Keratinocyte (primary cell): ENCODE data around the gene NDUFA11. TPM values are rescaled to one million over a fixed set of nuclear protein-coding genes. Genes with fewer than 3 reads are reported as not detected.

ENCODE experiments used
- DNase-seq: peaks from one replicate; pipeline ENCODE4 v3.0.0-alpha.2; 2011; ENCODE audit warnings: low read depth, missing footprints, low spot score
- FAIRE-seq: peaks from 2 replicates; lab custom pipeline; 2011; peaks lifted over from hg19 to GRCh38; lab: Jason Lieb, UNC
- H2AFZ ChIP-seq: 2 replicates; pipeline ENCODE4 v1.6.0; 2012; ENCODE audit warnings: low read length, control low read depth, inconsistent platforms; ENCODE audit not compliant: control insufficient read depth
- H3K27ac ChIP-seq: 2 replicates; pipeline ENCODE4 v1.5.1; 2011; ENCODE audit warnings: low read length; ENCODE audit not compliant: control insufficient read depth, insufficient read depth
- H3K27me3 ChIP-seq: 3 replicates; pipeline ENCODE4 v1.6.0; 2011; ENCODE audit warnings: low read length; ENCODE audit not compliant: control insufficient read depth, insufficient read depth; ENCODE audit errors: extremely low read depth
- H3K36me3 ChIP-seq, 2 experiments: 2 replicates in 1 of 2; 3 replicates in 1 of 2; pipeline ENCODE4 v1.5.1; 2011; ENCODE audit warnings: low read length in 2 of 2, mild to moderate bottlenecking in 1 of 2; ENCODE audit not compliant: control insufficient read depth in 2 of 2, insufficient read depth in 2 of 2; ENCODE audit errors: extremely low read depth in 1 of 2
- H3K4me1 ChIP-seq: 3 replicates; pipeline ENCODE4 v1.5.1; 2011; ENCODE audit warnings: low read length; ENCODE audit not compliant: control insufficient read depth, insufficient read depth; ENCODE audit errors: extremely low read depth
- H3K4me2 ChIP-seq: 3 replicates; pipeline ENCODE4 v1.6.0; 2011; ENCODE audit warnings: low read depth, low read length; ENCODE audit not compliant: control insufficient read depth, insufficient read depth; ENCODE audit errors: extremely low read depth
- H3K4me3 ChIP-seq, 3 experiments: fragments of 200-600 bp in 1 of 3; sonication (generic) in 1 of 3; 2 replicates in 2 of 3; 3 replicates in 1 of 3; pipeline ENCODE4 v1.5.1; 2011 to 2016; ENCODE audit warnings: low read length in 3 of 3, mild to moderate bottlenecking in 3 of 3, control low read depth in 2 of 3, inconsistent platforms in 1 of 3, low read depth in 1 of 3, mixed read lengths in 1 of 3, mixed run types in 1 of 3, moderate library complexity in 1 of 3; ENCODE audit not compliant: control insufficient read depth in 2 of 3, insufficient read depth in 2 of 3; ENCODE audit errors: extremely low read depth in 1 of 3
- H3K79me2 ChIP-seq: 2 replicates; pipeline ENCODE4 v1.6.0; 2012; ENCODE audit warnings: low read length; ENCODE audit not compliant: control insufficient read depth, insufficient read depth
- H3K9ac ChIP-seq: 3 replicates; pipeline ENCODE4 v1.6.0; 2011; ENCODE audit warnings: low read length; ENCODE audit not compliant: control insufficient read depth, insufficient read depth; ENCODE audit errors: extremely low read depth
- H3K9me1 ChIP-seq: 3 replicates; pipeline ENCODE4 v1.6.0; 2011; ENCODE audit warnings: low read length; ENCODE audit not compliant: control insufficient read depth, insufficient read depth; ENCODE audit errors: extremely low read depth
- H3K9me3 ChIP-seq: 2 replicates; pipeline ENCODE4 v1.5.1; 2012; ENCODE audit warnings: low read depth, low read length; ENCODE audit not compliant: control insufficient read depth
- H4K20me1 ChIP-seq: 3 replicates; pipeline ENCODE4 v1.6.0; 2011; ENCODE audit warnings: low read length; ENCODE audit not compliant: control insufficient read depth, insufficient read depth; ENCODE audit errors: extremely low read depth
- EZH2 ChIP-seq: IDR thresholded peaks from one replicate; pipeline ENCODE4 v1.6.1; 2012; ENCODE audit warnings: inconsistent platforms, mild to moderate bottlenecking, low read length, moderate library complexity
- dilution Hi-C: fragments of 300-500 bp; cut with MboI; formaldehyde crosslinking; loops from one replicate; pipeline ENCODE4 v1.7.0; 2020; ENCODE audit warnings: low sequenced_read_pairs; ENCODE audit not compliant: extremely low pct_ligation_motif_present
- polyA plus RNA-seq, 5 experiments: library from polyadenylated mRNA; depleted of rRNA in 3 of 5; stranded (reverse) in 3 of 5; stranded (forward) in 1 of 5; unstranded in 1 of 5; fragments of >200 nt; gene quantifications; 1 replicate in 1 of 5; 2 replicates in 3 of 5; 3 replicates in 1 of 5; pipeline versions ENCODE4 v1.2.1 to v1.2.3, GENCODE V29; 2011 to 2012; ENCODE audit warnings: missing spikeins in 2 of 5, low read depth in 1 of 5, low replicate concordance in 1 of 5
- TF ChIP-seq, protein P1 (sequence below), 3 experiments: IDR thresholded peaks in 1 of 3; conservative IDR thresholded peaks in 1 of 3; optimal IDR thresholded peaks in 1 of 3; 2 replicates in 2 of 3; 3 replicates in 1 of 3; pipeline versions ENCODE3 to v1.5.1; 2011; ENCODE audit warnings: low read length in 3 of 3, mild to moderate bottlenecking in 3 of 3, moderate library complexity in 2 of 3, control low read depth in 1 of 3, inconsistent platforms in 1 of 3; ENCODE audit not compliant: insufficient read depth in 2 of 3; ENCODE audit errors: extremely low read depth in 1 of 3

NDUFA11 gene
- polyA plus RNA-seq, 1 donor (not counting 4 experiments of a cell fraction or from before 2014, with no cell fraction given), result 122 TPM

DNA sequence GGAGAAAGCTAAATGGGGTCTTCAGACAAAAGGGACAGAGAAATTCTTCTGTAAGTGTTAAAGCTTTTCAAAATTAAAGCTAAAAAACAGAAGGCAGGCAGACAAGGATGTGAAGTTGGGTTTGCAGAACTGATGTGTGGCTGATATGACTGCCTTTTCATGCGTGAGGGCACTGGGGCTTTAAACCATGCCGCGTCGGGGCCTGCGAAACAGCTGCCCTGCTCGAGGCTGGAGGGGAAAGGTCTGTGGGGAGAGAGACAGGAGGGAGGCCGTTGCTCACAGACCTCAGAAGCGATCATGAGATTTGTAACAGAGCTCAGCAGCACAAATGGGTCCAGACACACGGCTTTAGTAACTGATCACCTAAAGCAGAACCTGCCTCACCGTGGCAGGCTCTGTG is 34.0 kb upstream of the NDUFA11 start:
- peaks cover 30 to 54% of the 10 kb centered on the region in 2 experiments for H3K36me3 ChIP-seq
- H3K4me2 ChIP-seq, result no peak overlapping the region
- TF ChIP-seq, protein P1, sequence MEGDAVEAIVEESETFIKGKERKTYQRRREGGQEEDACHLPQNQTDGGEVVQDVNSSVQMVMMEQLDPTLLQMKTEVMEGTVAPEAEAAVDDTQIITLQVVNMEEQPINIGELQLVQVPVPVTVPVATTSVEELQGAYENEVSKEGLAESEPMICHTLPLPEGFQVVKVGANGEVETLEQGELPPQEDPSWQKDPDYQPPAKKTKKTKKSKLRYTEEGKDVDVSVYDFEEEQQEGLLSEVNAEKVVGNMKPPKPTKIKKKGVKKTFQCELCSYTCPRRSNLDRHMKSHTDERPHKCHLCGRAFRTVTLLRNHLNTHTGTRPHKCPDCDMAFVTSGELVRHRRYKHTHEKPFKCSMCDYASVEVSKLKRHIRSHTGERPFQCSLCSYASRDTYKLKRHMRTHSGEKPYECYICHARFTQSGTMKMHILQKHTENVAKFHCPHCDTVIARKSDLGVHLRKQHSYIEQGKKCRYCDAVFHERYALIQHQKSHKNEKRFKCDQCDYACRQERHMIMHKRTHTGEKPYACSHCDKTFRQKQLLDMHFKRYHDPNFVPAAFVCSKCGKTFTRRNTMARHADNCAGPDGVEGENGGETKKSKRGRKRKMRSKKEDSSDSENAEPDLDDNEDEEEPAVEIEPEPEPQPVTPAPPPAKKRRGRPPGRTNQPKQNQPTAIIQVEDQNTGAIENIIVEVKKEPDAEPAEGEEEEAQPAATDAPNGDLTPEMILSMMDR (optimal IDR thresholded peaks at IDR 0.05 in 1 of 3, IDR thresholded peaks at IDR 0.05 in 1 of 3, conservative IDR thresholded peaks at IDR 0.05 in 1 of 3; ENCODE audit: extremely low read depth in 1 of 3, insufficient read depth in 2 of 3, low read length in 3 of 3), result no peak
- TF ChIP-seq EZH2, result no peak
- no peaks in the 10 kb centered on the region for H3K9me3 ChIP-seq
- H3K4me1 ChIP-seq, result no peaks in the 10 kb centered on the region
- no peak overlapping the region for H2AFZ ChIP-seq
- H3K79me2 ChIP-seq, result peaks cover 6% of the 10 kb centered on the region
- no peak overlapping the region for H3K9ac ChIP-seq
- H3K9me1 ChIP-seq, result no peaks in the 10 kb centered on the region
- no peak overlapping the region for H3K27ac ChIP-seq
- dilution Hi-C loops, result no loop called here
- peaks cover under 1% of the 10 kb centered on the region for H4K20me1 ChIP-seq
- H3K4me3 ChIP-seq, result no peak overlapping the region
- H3K27me3 ChIP-seq, result no peaks in the 10 kb centered on the region
- DNase-seq, result no peak
- no peak for FAIRE-seq

DNA sequence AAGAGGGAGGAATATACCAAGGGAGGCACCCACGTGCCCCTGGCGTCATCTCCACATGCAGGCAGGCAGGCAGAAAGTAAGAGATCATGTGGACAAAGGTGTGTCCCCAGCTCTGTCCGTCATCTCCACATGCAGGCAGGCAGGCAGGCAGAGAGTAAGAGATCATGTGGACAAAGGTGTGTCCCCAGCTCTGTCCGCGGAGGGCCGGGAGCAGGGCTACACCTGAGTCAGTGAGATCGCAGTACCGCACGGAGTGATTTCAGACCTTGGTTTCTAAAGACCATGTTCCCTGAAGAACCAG is 32.7 kb upstream of the NDUFA11 start:
- Histone ChIP-seq H2AFZ (no peak overlapping the region), H4K20me1 (no peaks in the 10 kb centered on the region), H3K27me3 (no peaks in the 10 kb centered on the region), H3K4me3 (no peak overlapping the region), H3K9ac (no peak overlapping the region), H3K9me1 (no peaks in the 10 kb centered on the region), H3K27ac (no peak overlapping the region), H3K9me3 (no peaks in the 10 kb centered on the region), H3K79me2 (peaks cover 2% of the 10 kb centered on the region), H3K36me3 (peaks cover 32 to 59% of the 10 kb centered on the region in 2 experiments), H3K4me1 (no peaks in the 10 kb centered on the region), H3K4me2 (no peak overlapping the region)
- no peak for TF ChIP-seq EZH2
- TF ChIP-seq, protein P1 (optimal IDR thresholded peaks at IDR 0.05 in 1 of 3, IDR thresholded peaks at IDR 0.05 in 1 of 3, conservative IDR thresholded peaks at IDR 0.05 in 1 of 3; ENCODE audit: extremely low read depth in 1 of 3, insufficient read depth in 2 of 3, low read length in 3 of 3), result no peak
- dilution Hi-C loops, result no loop called here
- no peak for DNase-seq
- FAIRE-seq, result no peak
